Neutrophil (primary cell): ENCODE results near the gene KCTD12.
A peak's percentile ranks its signal among the peaks of the same experiment; 100 is the strongest.

Source experiments
- H3K27ac ChIP-seq: fragments of 200-600 bp; sonication (generic); 2 replicates; pipeline ENCODE4 v1.5.1; 2016; ENCODE audit warnings: mild to moderate bottlenecking, moderate library complexity
- H3K27me3 ChIP-seq: fragments of 200-600 bp; sonication (generic); 2 replicates; pipeline ENCODE4 v1.6.0; 2016; ENCODE audit warnings: mild to moderate bottlenecking
- H3K36me3 ChIP-seq: fragments of 200-600 bp; sonication (generic); 2 replicates; pipeline ENCODE4 v1.5.1; 2017
- H3K4me1 ChIP-seq, 2 experiments: fragments of 200-600 bp in 1 of 2; sonication (generic) in 1 of 2; 1 replicate in 1 of 2; 2 replicates in 1 of 2; pipeline versions ENCODE4 v1.5.1 to v1.6.1; 2013 to 2016; ENCODE audit warnings: low read depth in 1 of 2, low read length in 1 of 2, mild to moderate bottlenecking in 1 of 2, moderate library complexity in 1 of 2; ENCODE audit not compliant: control insufficient read depth in 1 of 2, insufficient read depth in 1 of 2
- H3K4me3 ChIP-seq, 2 experiments: fragments of 200-600 bp in 1 of 2; sonication (generic) in 1 of 2; 1 replicate in 1 of 2; 2 replicates in 1 of 2; pipeline ENCODE4 v1.5.1; 2013 to 2016; ENCODE audit warnings: low read depth in 1 of 2, low read length in 1 of 2, mild to moderate bottlenecking in 1 of 2, moderate library complexity in 1 of 2
- H3K9me3 ChIP-seq: fragments of 200-600 bp; sonication (generic); 2 replicates; pipeline ENCODE4 v1.5.1; 2016
- TF ChIP-seq, protein P1 (sequence below): fragments of 200-600 bp; sonication (generic); IDR thresholded peaks from 2 replicates; pipeline ENCODE4 v1.5.1; 2016; ENCODE audit warnings: antibody characterized with exemption

The KCTD12 gene

DNA sequence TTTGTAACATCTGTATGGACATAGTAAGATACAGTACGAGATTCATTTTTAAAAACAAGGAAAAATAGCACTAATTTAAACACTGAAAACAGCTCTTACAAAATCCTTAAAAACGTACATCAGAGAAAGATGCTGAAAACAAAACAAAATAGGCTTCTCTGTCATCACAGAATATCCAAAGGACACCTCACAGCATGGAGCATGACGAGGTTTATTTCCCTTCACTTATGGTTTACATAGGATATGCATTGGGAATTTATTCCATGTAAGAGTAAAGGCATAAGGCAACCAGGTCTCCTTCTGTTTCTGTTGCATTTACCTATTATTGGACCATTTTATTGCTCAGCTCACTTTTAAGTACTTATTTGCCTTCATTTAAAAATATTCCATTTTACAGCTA, 3.0 kb downstream of the KCTD12 start:
- H3K9me3 ChIP-seq = no peaks in the 10 kb centered on the region
- peaks cover 11% of the 10 kb centered on the region for H3K27me3 ChIP-seq
- H3K27ac ChIP-seq = peak overlapping the region; percentile 93
- peak overlapping the region; percentile 5 to 85 for H3K4me3 ChIP-seq
- peaks cover 74 to 76% of the 10 kb centered on the region in 2 experiments for H3K4me1 ChIP-seq
- H3K36me3 ChIP-seq = no peaks in the 10 kb centered on the region
- TF ChIP-seq, protein P1, sequence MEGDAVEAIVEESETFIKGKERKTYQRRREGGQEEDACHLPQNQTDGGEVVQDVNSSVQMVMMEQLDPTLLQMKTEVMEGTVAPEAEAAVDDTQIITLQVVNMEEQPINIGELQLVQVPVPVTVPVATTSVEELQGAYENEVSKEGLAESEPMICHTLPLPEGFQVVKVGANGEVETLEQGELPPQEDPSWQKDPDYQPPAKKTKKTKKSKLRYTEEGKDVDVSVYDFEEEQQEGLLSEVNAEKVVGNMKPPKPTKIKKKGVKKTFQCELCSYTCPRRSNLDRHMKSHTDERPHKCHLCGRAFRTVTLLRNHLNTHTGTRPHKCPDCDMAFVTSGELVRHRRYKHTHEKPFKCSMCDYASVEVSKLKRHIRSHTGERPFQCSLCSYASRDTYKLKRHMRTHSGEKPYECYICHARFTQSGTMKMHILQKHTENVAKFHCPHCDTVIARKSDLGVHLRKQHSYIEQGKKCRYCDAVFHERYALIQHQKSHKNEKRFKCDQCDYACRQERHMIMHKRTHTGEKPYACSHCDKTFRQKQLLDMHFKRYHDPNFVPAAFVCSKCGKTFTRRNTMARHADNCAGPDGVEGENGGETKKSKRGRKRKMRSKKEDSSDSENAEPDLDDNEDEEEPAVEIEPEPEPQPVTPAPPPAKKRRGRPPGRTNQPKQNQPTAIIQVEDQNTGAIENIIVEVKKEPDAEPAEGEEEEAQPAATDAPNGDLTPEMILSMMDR = no peak

DNA sequence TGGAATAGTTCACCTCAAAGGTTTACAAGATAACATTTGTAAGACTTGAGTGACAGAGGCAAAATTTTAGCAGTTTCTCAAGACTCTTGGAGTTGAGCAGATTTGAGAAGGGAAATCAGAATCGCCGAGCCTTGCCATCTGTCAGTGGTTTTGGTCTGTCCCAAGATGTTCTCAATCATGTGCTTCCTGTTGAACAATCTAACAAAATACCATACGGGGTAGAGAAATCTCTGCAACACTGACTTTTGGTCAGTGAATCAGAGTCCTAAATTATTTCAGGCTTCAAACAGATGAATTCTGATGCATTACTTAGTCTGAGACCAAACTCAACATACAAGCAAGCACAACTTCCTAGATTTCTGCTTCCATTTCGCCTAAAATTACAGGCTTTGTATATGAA, 3.8 kb downstream of the KCTD12 start:
- H3K4me3 ChIP-seq = peak overlapping the region; percentile 22 to 85

DNA sequence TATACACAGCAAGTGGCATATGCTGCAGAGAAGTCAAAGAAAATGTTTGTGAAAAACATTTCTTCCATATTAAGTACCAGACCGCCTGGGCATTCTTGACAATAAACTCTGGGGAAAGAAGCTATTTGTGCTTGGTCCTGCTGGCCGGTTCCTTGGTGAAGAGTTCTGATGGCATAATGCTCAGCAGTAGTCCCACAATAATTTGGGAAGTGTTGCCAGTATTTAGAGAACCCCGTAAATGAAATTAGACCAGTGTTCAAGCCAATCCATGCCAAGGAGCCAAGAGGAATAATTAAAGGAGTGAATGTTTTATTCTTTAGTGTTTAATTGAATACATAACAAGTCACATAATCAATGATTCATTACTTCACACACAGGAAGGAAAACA, 6.3 kb downstream of the KCTD12 start:
- Histone ChIP-seq H3K36me3 (no peaks in the 10 kb centered on the region), H3K9me3 (no peaks in the 10 kb centered on the region), H3K27me3 (no peaks in the 10 kb centered on the region), H3K4me3 (peak overlapping the region; percentile 33 to 55), H3K27ac (peak overlapping the region; percentile 93), H3K4me1 (peaks cover 67 to 70% of the 10 kb centered on the region in 2 experiments)
- TF ChIP-seq, protein P1 = no peak

More for the DNA sequence above, 3.8 kb downstream of the KCTD12 start:
- peaks cover 3% of the 10 kb centered on the region for H3K27me3 ChIP-seq
- H3K9me3 ChIP-seq = no peaks in the 10 kb centered on the region
- H3K4me1 ChIP-seq = peaks cover 76 to 80% of the 10 kb centered on the region in 2 experiments
- TF ChIP-seq, protein P1 = no peak
- H3K27ac ChIP-seq = peak overlapping the region; percentile 93
- no peaks in the 10 kb centered on the region for H3K36me3 ChIP-seq

DNA sequence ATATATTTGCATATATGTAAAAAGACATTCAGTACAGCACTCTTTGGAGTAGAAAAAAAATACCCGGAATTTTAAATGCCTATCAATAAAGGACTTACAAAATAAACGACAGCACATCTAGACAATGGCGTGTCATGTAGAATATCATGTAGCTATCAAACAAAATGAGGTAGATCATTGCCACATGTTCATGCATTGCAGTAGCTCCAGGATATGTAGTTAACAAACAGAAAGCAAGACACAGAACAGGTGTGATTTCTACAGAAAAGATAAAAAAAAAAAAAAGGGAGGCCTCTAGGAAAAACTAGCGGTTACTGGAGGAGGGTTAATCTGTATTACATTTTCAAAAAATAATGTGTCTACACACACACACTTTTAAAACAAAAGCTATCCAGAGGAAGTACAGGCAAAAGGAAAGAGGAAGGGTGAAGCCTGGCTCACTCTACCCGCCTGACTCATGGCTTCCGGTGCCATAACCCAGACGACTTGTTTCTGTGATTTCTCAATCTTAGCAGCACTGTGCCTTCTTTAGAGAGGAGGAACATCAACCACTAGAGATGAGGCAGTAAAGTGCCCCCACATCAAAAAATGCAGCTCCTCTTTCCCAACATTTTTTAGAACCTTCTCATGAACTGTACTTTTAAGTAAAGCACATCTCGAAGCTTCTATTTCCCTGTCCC, 6.9 kb downstream of the KCTD12 start:
- Histone ChIP-seq H3K4me3 (peak overlapping the region; percentile 33 to 55), H3K27ac (peak overlapping the region; percentile 93), H3K36me3 (no peaks in the 10 kb centered on the region), H3K27me3 (no peaks in the 10 kb centered on the region), H3K4me1 (peaks cover 62 to 65% of the 10 kb centered on the region in 2 experiments), H3K9me3 (no peaks in the 10 kb centered on the region)
- TF ChIP-seq, protein P1 = no peak

DNA sequence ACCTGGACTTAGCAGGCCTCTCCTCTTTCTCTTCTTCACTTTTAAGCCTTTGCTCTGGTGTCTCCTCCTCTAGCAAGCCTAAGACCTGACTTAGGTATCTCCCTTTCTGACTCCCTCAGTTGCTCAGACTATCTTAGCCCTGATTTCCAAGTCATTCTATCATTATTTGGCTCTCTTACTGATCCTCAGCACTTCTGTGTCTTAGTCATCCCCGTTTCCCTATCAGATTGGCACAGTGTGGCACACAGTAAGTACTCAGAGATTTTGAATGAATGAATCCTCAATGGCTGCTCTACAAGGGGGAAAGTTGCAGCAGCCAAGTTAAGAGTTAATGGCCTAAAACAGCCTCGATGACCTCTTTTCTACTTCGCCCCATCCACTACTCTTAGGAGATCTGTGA, 8.2 kb downstream of the KCTD12 start:
- Histone ChIP-seq H3K4me1 (peaks cover 50 to 52% of the 10 kb centered on the region in 2 experiments), H3K27ac (peak overlapping the region; percentile 93)
- TF ChIP-seq, protein P1 = no peak

More for the DNA sequence above, 8.2 kb downstream of the KCTD12 start:
- no peaks in the 10 kb centered on the region for H3K36me3 ChIP-seq
- H3K9me3 ChIP-seq = no peaks in the 10 kb centered on the region
- no peak overlapping the region for H3K4me3 ChIP-seq
- H3K27me3 ChIP-seq = peaks cover 3% of the 10 kb centered on the region
